Ovary (tissue), 9 donors: ENCODE data around the gene ZDBF2. TPM values are rescaled to one million over a fixed set of nuclear protein-coding genes. Genes with fewer than 3 reads are reported as not detected.
"Not testable (repeated sequence)": the region's sequence is repeated elsewhere in the genome, so short reads cannot be mapped to it uniquely, and the experiment has no call there.

Source experiments
- DNase-seq, 5 donors: peaks; one replicate each; pipeline ENCODE4 v3.0.0-alpha.2; 2019 to 2020
- H3K27ac ChIP-seq, 2 donors: fragments of 200-600 bp; one replicate each; pipeline versions ENCODE4 v1.5.1 to v1.8.0; 2019 to 2022
- H3K27me3 ChIP-seq: fragments of 200-600 bp; one replicate; pipeline ENCODE4 v1.8.0; 2022
- H3K36me3 ChIP-seq: fragments of 200-600 bp; sonication (generic); one replicate; pipeline ENCODE4 v1.5.1; 2019
- H3K4me1 ChIP-seq: one replicate; pipeline ENCODE4 v1.8.1; 2013; ENCODE audit warnings: mild to moderate bottlenecking, moderate library complexity; ENCODE audit not compliant: insufficient read depth
- H3K4me3 ChIP-seq: fragments of 200-600 bp; sonication (generic); one replicate; pipeline ENCODE4 v1.5.1; 2017
- H3K9me3 ChIP-seq, 2 donors: fragments of 200-600 bp in 1 of 2; sonication (generic) in 1 of 2; one replicate each; pipeline versions ENCODE4 v1.5.1 to v1.8.1; 2013 to 2019; ENCODE audit warnings: mild to moderate bottlenecking in 1 of 2, moderate library complexity in 1 of 2
- EP300 ChIP-seq: sonication (generic); formaldehyde crosslinking; IDR thresholded peaks from one replicate; pipeline ENCODE4 v1.6.1; 2017; ENCODE audit warnings: antibody characterized with exemption
- POLR2A ChIP-seq: fragments of 450-650 bp; IDR thresholded peaks from one replicate; pipeline ENCODE4 v1.6.1; 2017; ENCODE audit warnings: antibody characterized with exemption, mild to moderate bottlenecking, moderate library complexity
- WGBS, 3 donors: extraction: QIAGEN DNeasy Blood & Tissue Kit in 1 of 3; methylation state at CpG; one replicate each; pipeline versions ENCODE4 v1.1.5 to v1.1.7; 2013 to 2017; 5-methylcytosine and 5-hydroxymethylcytosine counted together
- intact Hi-C, 4 donors: fragments of 100-400 bp; cut with DNase I; formaldehyde crosslinking; loops; one replicate each; pipeline versions ENCODE4 v1.11.0 to v1.15.1; 2022 to 2023
- polyA plus RNA-seq, 2 donors: library from polyadenylated mRNA; stranded (reverse); fragments of 200-250 nt in 1 of 2; fragments of 350-450 nt in 1 of 2; fragmentation: Illumina TruSeq in 1 of 2; extraction: RNeasy Lipid Tissue Mini Kit (QIAGEN cat#74804) in 1 of 2; gene quantifications; one replicate each; pipeline ENCODE4 v1.2.3, GENCODE V29; 2013 to 2014
- small RNA-seq: library from RNA; depleted of rRNA; stranded (forward); fragments of <200 nt; gene quantifications from one replicate; pipeline ENCODE3, GENCODE V24; 2016
- total RNA-seq, 7 donors: library from RNA; depleted of rRNA in 2 of 7; stranded (reverse); fragments of >200 nt in 2 of 7; fragmentation: NEBNext Ultra II Directional in 3 of 7; extraction: Animal tissue kit (Norgen Biotek cat#: 25700) in 3 of 7; gene quantifications; one replicate each; pipeline versions ENCODE4 v1.1.0 to v1.2.4, GENCODE V29; 2016 to 2023
- TF ChIP-seq, protein P1 (sequence below), 3 donors: fragments of 450-650 bp in 2 of 3; fragments of 200-600 bp in 1 of 3; IDR thresholded peaks; one replicate each; pipeline versions ENCODE4 v1.5.1 to v1.8.0; 2016 to 2022; ENCODE audit warnings: antibody characterized with exemption in 3 of 3, mild to moderate bottlenecking in 1 of 3
- donor health status: DM: no; HTN: no; CAD: no; lungs with moderate emphysema.
- donor health status: DM: no; HTN: no; CAD: no.
- donor health status: Bipolar disorder and iron deficiency.
- donor health status: DM: yes; HTN: yes; CAD: no.
- donor health status: DM: no; HTN: no; CAD: no.
- donor health status: DM: yes; HTN: yes; CAD: no.

The ZDBF2 gene
- total and polyA plus RNA-seq, 9 donors: 4.1 to 36.4 (median 26.2) TPM

- no peaks in the 10 kb centered on the region for H3K36me3 ChIP-seq
- H3K27ac ChIP-seq: no peak overlapping the region
- H3K27me3 ChIP-seq: no peaks in the 10 kb centered on the region
- TF ChIP-seq EP300 (no peak), POLR2A (no peak)
- TF ChIP-seq, protein P1, sequence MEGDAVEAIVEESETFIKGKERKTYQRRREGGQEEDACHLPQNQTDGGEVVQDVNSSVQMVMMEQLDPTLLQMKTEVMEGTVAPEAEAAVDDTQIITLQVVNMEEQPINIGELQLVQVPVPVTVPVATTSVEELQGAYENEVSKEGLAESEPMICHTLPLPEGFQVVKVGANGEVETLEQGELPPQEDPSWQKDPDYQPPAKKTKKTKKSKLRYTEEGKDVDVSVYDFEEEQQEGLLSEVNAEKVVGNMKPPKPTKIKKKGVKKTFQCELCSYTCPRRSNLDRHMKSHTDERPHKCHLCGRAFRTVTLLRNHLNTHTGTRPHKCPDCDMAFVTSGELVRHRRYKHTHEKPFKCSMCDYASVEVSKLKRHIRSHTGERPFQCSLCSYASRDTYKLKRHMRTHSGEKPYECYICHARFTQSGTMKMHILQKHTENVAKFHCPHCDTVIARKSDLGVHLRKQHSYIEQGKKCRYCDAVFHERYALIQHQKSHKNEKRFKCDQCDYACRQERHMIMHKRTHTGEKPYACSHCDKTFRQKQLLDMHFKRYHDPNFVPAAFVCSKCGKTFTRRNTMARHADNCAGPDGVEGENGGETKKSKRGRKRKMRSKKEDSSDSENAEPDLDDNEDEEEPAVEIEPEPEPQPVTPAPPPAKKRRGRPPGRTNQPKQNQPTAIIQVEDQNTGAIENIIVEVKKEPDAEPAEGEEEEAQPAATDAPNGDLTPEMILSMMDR (IDR thresholded peaks at IDR 0.05): no peak
- no peaks in the 10 kb centered on the region for H3K9me3 ChIP-seq
- intact Hi-C loops: no loop called here
- no peaks in the 10 kb centered on the region for H3K4me1 ChIP-seq
- no peak for DNase-seq
- 60 to 71% (median 64%) methylated on average over 1 of the region's 1 CpG for WGBS, 3 donors
- H3K4me3 ChIP-seq: no peak overlapping the region
Observed at GRCh38 chr2:206353685-206354084, 79.2 kb downstream of the ZDBF2 start.

- TF ChIP-seq POLR2A: no peak
- no peak for TF ChIP-seq EP300
- TF ChIP-seq, protein P1 (IDR thresholded peaks at IDR 0.05): no peak
- intact Hi-C loops: no loop called here
- H3K4me3 ChIP-seq: no peak overlapping the region
- no peaks in the 10 kb centered on the region for H3K4me1 ChIP-seq
- 81 to 88% (median 82%) methylated on average over 6 of the region's 6 CpGs for WGBS, 3 donors
- H3K27me3 ChIP-seq: no peaks in the 10 kb centered on the region
- H3K9me3 ChIP-seq: no peaks in the 10 kb centered on the region
- no peak overlapping the region for H3K27ac ChIP-seq
- no peak for DNase-seq
- no peaks in the 10 kb centered on the region for H3K36me3 ChIP-seq
Observed at GRCh38 chr2:206354129-206354528, 79.7 kb downstream of the ZDBF2 start.

- H3K27me3 ChIP-seq, H3K9me3 ChIP-seq, H3K36me3 ChIP-seq, H3K4me3 ChIP-seq, H3K27ac ChIP-seq, H3K4me1 ChIP-seq, intact Hi-C loops, DNase-seq: not testable (repeated sequence)
- 97% methylated on average over 14 to 29 of the region's 29 CpGs; no CpG with 5 or more reads in 1 of the 3 donors for WGBS, 3 donors
Observed at GRCh38 chr2:206356840-206357239, 82.4 kb downstream of the ZDBF2 start.

DNA sequence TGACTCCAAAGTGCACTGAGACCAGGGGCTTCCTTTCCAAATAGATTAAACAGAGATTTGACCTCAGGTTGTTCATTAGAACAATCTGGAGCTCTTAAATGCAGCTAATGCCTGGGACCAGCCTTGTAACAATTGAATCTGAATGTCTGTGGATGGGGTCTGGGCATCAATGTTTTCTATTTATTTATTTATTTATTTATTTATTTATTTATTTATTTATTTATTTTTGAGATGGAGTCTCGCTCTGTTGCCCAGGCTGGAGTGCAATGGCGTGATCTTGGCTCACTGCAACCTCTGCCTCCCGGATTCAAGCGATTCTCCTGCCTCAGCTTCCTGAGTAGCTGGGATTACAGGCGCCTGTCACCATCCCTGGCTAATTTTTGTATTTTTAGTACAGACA is 86.4 kb downstream of the ZDBF2 start:
- intact Hi-C loops: not testable (repeated sequence)
- 85 to 95% (median 91%) methylated on average over 5 of the region's 5 CpGs for WGBS, 3 donors

DNA sequence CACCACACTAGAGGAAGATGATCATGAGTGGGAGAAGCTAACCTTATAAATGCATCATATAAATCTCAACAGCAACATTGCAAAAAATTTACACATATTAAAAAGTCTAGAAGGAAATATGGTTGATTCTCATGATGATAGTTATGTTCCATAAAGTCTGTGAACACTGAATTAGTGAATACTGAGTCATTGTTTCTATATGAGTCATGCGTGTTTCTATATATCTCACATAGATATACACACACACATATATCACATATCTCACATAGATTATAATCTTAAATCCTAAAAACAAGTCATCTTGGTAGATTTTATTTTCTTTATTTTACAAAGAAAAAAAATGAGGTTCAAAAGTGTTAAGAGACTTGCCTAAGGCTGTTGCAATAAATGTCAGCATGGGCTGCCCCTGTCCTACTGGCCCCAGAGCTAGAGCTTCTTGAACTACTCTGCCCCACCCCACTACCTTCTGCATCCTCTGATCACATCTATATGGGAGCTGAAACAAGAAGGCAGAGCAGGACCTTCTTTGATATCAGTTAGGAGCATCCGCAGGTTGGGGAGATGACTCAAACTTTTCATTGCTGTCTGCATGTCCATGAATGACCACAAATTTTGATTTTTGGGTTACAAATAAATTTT is 87.1 kb downstream of the ZDBF2 start:
- Histone ChIP-seq H3K27ac (no peak overlapping the region), H3K4me3 (no peak overlapping the region), H3K4me1 (no peaks in the 10 kb centered on the region), H3K27me3 (no peaks in the 10 kb centered on the region), H3K9me3 (no peaks in the 10 kb centered on the region), H3K36me3 (no peaks in the 10 kb centered on the region)
- DNase-seq: no peak
- intact Hi-C loops: no loop called here
- TF ChIP-seq, protein P1 (IDR thresholded peaks at IDR 0.05): no peak
- no peak for TF ChIP-seq EP300
- TF ChIP-seq POLR2A: no peak
- WGBS, 3 donors: 90 to 94% (median 93%) methylated on average over 2 of the region's 2 CpGs

More for the DNA sequence above, 86.4 kb downstream of the ZDBF2 start:
- DNase-seq, H3K27ac ChIP-seq, H3K4me3 ChIP-seq, H3K36me3 ChIP-seq, H3K4me1 ChIP-seq, H3K27me3 ChIP-seq, H3K9me3 ChIP-seq: not testable (repeated sequence)

Small RNAs within 50 kb of the gene (small RNA-seq; reads per million reads assigned to genes)
- not detected for gene HMGN1P6
- not detected for gene RN7SKP260

Other genes with a start within 250 kb of the ZDBF2 start
- 10 to 100 TPM; 16.8 to 37.6 (median 26.2) TPM for gene INO80D, start 188.5 kb upstream of the ZDBF2 start, total RNA-seq
- 1 to 10 TPM; 3.2 to 4.3 TPM for gene INO80D, start 188.5 kb upstream of the ZDBF2 start, polyA plus RNA-seq
- gene NDUFS1, start 115.2 kb upstream of the ZDBF2 start, total RNA-seq: 10 to 100 TPM; 29.6 to 75.7 (median 58.3) TPM
- 10 to 100 TPM; 17.3 to 86.7 TPM for gene NDUFS1, start 115.2 kb upstream of the ZDBF2 start, polyA plus RNA-seq
- gene EEF1B2, start 114.8 kb upstream of the ZDBF2 start, total RNA-seq: 100 to 1,000 TPM; 647 to 983 (median 768) TPM
- 1,000 to 10,000 TPM; 1,190 to 1,651 TPM for gene EEF1B2, start 114.8 kb upstream of the ZDBF2 start, polyA plus RNA-seq
- 1 to 10 TPM in 6 of 7 donors, under 1 TPM in 1; 0.83 to 6.8 (median 4.1) TPM for gene ADAM23, start 168.9 kb downstream of the ZDBF2 start, total RNA-seq
- 10 to 100 TPM in 1 of 2 donors, under 1 TPM in 1; 0.98 to 18.8 TPM for gene ADAM23, start 168.9 kb downstream of the ZDBF2 start, polyA plus RNA-seq